Measurements from ENCODE around the gene CEP63.

DNA sequence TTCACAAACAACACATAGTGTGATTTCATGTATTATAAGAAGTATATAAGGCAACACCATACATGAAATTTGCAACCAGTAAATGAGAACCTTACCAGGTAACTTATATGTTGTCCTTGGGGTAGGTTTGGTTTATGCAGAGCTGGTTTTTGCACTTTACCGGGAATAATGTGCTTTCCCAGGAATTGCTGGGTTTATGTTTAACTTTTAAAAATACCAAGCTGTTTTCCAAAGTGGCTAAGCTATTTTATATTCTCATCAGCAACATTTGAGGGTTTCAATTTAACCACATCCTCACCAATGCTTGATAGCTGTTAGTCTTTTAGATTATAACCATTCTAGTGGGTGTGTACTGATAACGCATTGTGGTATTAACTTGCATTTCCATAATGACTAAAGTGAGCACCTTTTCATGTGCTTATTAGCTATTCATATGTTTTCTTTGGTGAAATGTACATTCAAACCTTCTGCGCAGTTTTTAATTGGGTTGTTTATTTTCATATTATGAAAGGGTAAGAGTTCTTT lies 93.3 kb downstream of the CEP63 start:
- TF ChIP-seq, protein P1, sequence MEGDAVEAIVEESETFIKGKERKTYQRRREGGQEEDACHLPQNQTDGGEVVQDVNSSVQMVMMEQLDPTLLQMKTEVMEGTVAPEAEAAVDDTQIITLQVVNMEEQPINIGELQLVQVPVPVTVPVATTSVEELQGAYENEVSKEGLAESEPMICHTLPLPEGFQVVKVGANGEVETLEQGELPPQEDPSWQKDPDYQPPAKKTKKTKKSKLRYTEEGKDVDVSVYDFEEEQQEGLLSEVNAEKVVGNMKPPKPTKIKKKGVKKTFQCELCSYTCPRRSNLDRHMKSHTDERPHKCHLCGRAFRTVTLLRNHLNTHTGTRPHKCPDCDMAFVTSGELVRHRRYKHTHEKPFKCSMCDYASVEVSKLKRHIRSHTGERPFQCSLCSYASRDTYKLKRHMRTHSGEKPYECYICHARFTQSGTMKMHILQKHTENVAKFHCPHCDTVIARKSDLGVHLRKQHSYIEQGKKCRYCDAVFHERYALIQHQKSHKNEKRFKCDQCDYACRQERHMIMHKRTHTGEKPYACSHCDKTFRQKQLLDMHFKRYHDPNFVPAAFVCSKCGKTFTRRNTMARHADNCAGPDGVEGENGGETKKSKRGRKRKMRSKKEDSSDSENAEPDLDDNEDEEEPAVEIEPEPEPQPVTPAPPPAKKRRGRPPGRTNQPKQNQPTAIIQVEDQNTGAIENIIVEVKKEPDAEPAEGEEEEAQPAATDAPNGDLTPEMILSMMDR (IDR thresholded peaks at IDR 0.05) = no peak
- no peak for TF ChIP-seq POLR2A (IDR thresholded peaks at IDR 0.05)
- no peak for TF ChIP-seq EP300 (IDR thresholded peaks at IDR 0.05)
- no peak for TF ChIP-seq POLR2AphosphoS5 (IDR thresholded peaks at IDR 0.05)

All from stomach (tissue), 4 donors.